ENCODE data around the gene USP27X. TPM values are rescaled to one million over a fixed set of nuclear protein-coding genes. Genes with fewer than 3 reads are reported as not detected.
A peak's percentile ranks its signal among the peaks of the same experiment; 100 is the strongest.

USP27X gene
- total RNA-seq, 1 experiment from 2014 or later = 0.93 TPM

GRCh38 chrX:49922291-49923241, 43.3 kb downstream of the USP27X start, which contains the start of gene CLCN5:
Gene CLCN5, plus strand, starts transcription at chrX:49922596. Its CDS starts 2,703 bp downstream, at chrX:49925299.
- BruUV-seq (replicated peaks) = no TSS peak
- H3K9me3 Mint-ChIP-seq (ENCODE audit: unreplicated experiment) = no peaks in the 10 kb centered on the region
- peak within 1 kb of the TSS; percentile 79 for H3K27ac Mint-ChIP-seq (ENCODE audit: low read depth, unreplicated experiment)
- H3K4me3 Mint-ChIP-seq (ENCODE audit: unreplicated experiment) = peak within 1 kb of the TSS; percentile 77
- ChIA-PET CTCF (interaction anchor here (0.6 to 4.9 kb wide), 5 partner anchors 39 to 1404 kb away, joined by 3 to 38 read pairs (median 3); no protein-coding TSS in a partner anchor), POLR2A (interaction anchor here (0.6 to 1.8 kb wide), 7 partner anchors 44 to 1880 kb away, joined by 3 to 9 read pairs (median 4); partner anchors contain the start of gene USP27X)
- DNase-seq (ENCODE audit: unreplicated experiment) = peak; percentile 88
- H3K4me1 Mint-ChIP-seq (ENCODE audit: insufficient read depth, unreplicated experiment) = no peaks in the 10 kb centered on the region
- peaks cover 30% of the 10 kb centered on the region for H3K27me3 Mint-ChIP-seq (ENCODE audit: insufficient read depth, unreplicated experiment)
- H3K36me3 Mint-ChIP-seq (ENCODE audit: insufficient read depth, unreplicated experiment) = peaks cover 5% of the 10 kb centered on the region
- TF ChIP-seq CTCF (IDR thresholded peaks at IDR 0.05; ENCODE audit: unreplicated experiment) = no peak
- intact Hi-C loops (cut with micrococcal nuclease) = loop anchor here (2.0 kb wide), 1 partner anchor 158 kb away; no protein-coding TSS in a partner anchor

GRCh38 chrX:49925176-49925575, 45.9 kb downstream of the USP27X start:
- DNase-seq (ENCODE audit: unreplicated experiment) = no peak
- Mint-ChIP-seq H3K4me1 (ENCODE audit: insufficient read depth, unreplicated experiment) (no peaks in the 10 kb centered on the region), H3K9me3 (ENCODE audit: unreplicated experiment) (no peaks in the 10 kb centered on the region), H3K27me3 (ENCODE audit: insufficient read depth, unreplicated experiment) (peaks cover 38% of the 10 kb centered on the region), H3K27ac (ENCODE audit: low read depth, unreplicated experiment) (no peak overlapping the region), H3K4me3 (ENCODE audit: unreplicated experiment) (no peak overlapping the region), H3K36me3 (ENCODE audit: insufficient read depth, unreplicated experiment) (peaks cover 9% of the 10 kb centered on the region)
- no peak for TF ChIP-seq CTCF (IDR thresholded peaks at IDR 0.05; ENCODE audit: unreplicated experiment)
- intact Hi-C loops (cut with micrococcal nuclease) = no loop called here
- CTCF ChIA-PET = interaction anchor here (0.6 to 5.0 kb wide), 3 partner anchors 9 to 283 kb away, joined by 3 to 27 read pairs (median 3); no protein-coding TSS in a partner anchor
- POLR2A ChIA-PET = interaction anchor here (1.0 kb wide), 1 partner anchor 14 kb away, joined by 3 read pairs; no protein-coding TSS in a partner anchor
- BruUV-seq (replicated peaks) = no TSS peak

GRCh38 chrX:49930039-49930438, 50.8 kb downstream of the USP27X start:
- intact Hi-C loops (cut with micrococcal nuclease) = no loop called here
- CTCF ChIA-PET = interaction anchor here (0.5 to 0.7 kb wide), 2 partner anchors 51 to 160 kb away, joined by 3 read pairs; partner anchors contain the start of gene USP27X
- peaks cover 32% of the 10 kb centered on the region for H3K27me3 Mint-ChIP-seq (ENCODE audit: insufficient read depth, unreplicated experiment)
- POLR2A ChIA-PET = no interaction called here
- no peaks in the 10 kb centered on the region for H3K9me3 Mint-ChIP-seq (ENCODE audit: unreplicated experiment)
- no peak overlapping the region for H3K4me3 Mint-ChIP-seq (ENCODE audit: unreplicated experiment)
- BruUV-seq (replicated peaks) = no TSS peak
- no peaks in the 10 kb centered on the region for H3K4me1 Mint-ChIP-seq (ENCODE audit: insufficient read depth, unreplicated experiment)
- H3K27ac Mint-ChIP-seq (ENCODE audit: low read depth, unreplicated experiment) = no peak overlapping the region
- no peak for DNase-seq (ENCODE audit: unreplicated experiment)
- TF ChIP-seq CTCF (IDR thresholded peaks at IDR 0.05; ENCODE audit: unreplicated experiment) = no peak
- H3K36me3 Mint-ChIP-seq (ENCODE audit: insufficient read depth, unreplicated experiment) = peaks cover 9% of the 10 kb centered on the region

Other genes with a start within 250 kb of the USP27X start
- not detected in 2 replicates for gene PAGE1, start 183.5 kb upstream of the USP27X start, total RNA-seq (2022)
- gene PAGE4, start 50.2 kb upstream of the USP27X start, total RNA-seq (2022) = not detected in 2 replicates
- 4.9 and 6.7 TPM in 2 replicates for gene CLCN5, start 43.1 kb downstream of the USP27X start, total RNA-seq (2022)

All from MCF 10A (cell line).